ENCODE measurements around the gene PDIA5. TPM values are rescaled to one million over a fixed set of nuclear protein-coding genes. Genes with fewer than 3 reads are reported as not detected.
A peak's percentile ranks its signal among the peaks of the same experiment; 100 is the strongest.

Gene PDIA5
- total RNA-seq, 2 donors from 2014 or later: 9.0 to 15.5 TPM

DNA sequence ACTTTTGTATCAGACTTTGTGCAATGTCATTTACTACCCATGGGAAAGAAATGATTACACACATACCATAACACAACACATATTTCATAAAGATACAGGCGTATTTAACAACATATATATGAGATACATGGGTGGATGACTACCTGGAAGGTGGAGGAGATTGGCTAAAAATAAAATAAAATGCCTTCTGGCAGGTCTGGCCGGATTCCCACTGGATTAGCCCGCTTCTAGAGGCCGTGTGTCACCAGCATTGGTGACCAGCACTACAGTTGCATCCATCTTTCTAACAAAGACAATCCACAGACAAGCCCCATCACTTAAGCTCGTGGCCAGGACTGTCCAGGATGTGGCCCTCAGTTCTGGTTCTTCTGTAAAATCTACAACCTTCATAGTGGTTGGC is 114.0 kb downstream of the PDIA5 start:
- intact Hi-C loops (cut with DNase I): no loop called here
- no peak for ATAC-seq
- no peak for DNase-seq

GRCh38 chr3:123186695-123187094 is 119.9 kb downstream of the PDIA5 start:
- no peak for ATAC-seq
- intact Hi-C loops (cut with DNase I): no loop called here

GRCh38 chr3:123188058-123188457 is 121.2 kb downstream of the PDIA5 start:
- intact Hi-C loops (cut with DNase I): no loop called here
- ATAC-seq (no peak), DNase-seq (no peak)

More at GRCh38 chr3:123186695-123187094, 119.9 kb downstream of the PDIA5 start:
- no peak for DNase-seq

DNA sequence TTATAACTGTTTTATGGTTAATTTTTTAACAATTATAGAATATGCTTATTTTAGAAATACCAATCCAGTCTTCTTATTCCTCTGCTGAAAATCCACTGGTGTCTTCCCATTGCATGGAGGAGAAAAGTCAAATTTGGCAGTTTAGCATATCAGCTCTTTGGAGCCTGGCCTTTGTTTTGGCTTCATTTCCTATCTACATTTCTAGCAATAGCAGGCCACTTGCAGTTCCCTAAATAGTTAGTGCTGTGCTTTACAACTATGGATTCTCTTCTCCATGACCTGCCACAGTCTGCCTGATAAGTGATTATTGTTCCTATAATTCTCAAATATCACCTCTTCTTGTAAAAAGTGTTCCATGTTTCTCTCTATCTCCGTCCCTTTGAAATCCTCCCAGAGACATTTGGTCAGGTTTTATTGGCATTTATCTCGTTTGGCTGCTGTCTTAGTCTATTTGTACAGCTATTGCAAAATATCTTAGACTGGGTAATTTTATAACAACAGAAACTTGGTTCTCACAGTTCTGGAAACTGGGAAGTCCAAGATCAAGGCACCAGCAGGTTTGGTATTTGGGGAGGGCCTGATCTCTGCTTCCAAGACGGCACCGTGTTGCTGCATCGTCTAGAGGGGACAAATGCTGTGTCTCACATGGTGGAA is 126.8 kb downstream of the PDIA5 start:
- DNase-seq (no peak), ATAC-seq (peak in 1 of 2 donors; percentile 78)
- intact Hi-C loops (cut with DNase I): no loop called here

DNA sequence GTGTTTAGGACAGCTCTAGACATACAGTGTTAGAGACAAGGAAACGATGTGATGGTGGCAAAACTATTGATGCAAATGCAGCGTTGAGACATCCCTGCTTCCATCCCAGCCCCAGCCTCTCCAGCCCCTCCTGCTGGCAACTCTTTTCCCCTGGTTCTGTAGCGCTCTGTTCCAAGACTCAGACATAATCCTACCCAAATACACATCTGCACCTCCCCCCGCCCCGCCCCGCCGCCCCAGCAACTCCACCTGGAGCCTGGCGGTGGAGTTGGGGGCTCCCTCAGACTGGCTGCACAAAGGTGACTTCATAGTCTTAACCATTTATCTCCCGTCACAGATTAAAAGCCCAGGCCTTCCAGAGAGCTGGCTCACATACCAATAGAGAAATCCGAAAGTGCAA is 127.7 kb downstream of the PDIA5 start:
- ATAC-seq (peak in 1 of 2 donors; percentile 53), DNase-seq (no peak)
- intact Hi-C loops (cut with DNase I): no loop called here

- intact Hi-C loops (cut with DNase I): no loop called here
- ATAC-seq: no peak
Observed at GRCh38 chr3:123198372-123198771, 131.5 kb downstream of the PDIA5 start.

DNA sequence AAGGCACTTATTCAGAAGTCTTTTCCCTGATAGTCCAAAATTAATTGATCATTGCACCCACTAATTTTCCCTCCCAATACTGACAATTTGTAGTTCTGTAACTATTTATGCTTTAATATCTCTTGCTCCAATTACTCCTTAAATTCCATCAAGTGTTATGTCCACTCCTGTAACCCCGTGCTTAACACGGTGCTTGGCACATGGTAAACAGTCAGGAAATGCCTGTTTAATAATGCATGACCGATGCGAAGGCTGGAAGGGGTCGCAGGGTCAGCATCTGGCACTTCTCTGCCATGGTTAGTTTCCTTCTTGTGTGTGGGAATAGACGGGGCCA is 134.4 kb downstream of the PDIA5 start:
- DNase-seq (no peak), ATAC-seq (no peak)
- intact Hi-C loops (cut with DNase I): loop anchor here in 1 of 2 donors (10.0 kb wide), 1 partner anchor 146 kb away; no protein-coding TSS in a partner anchor

More at GRCh38 chr3:123198372-123198771, 131.5 kb downstream of the PDIA5 start:
- DNase-seq: no peak

- ATAC-seq: peak; percentile 99 to 100
Observed at GRCh38 chr3:123201557-123202427, 135.0 kb downstream of the PDIA5 start, which contains the start of gene SEC22A. SEC22A (plus strand) TSS chr3:123201943; CDS start chr3:123209218, 7,275 bp downstream.

GRCh38 chr3:123202451-123202850 is 135.6 kb downstream of the PDIA5 start:
- ATAC-seq (no peak), DNase-seq (no peak)
- intact Hi-C loops (cut with DNase I): loop anchor here in 1 of 2 donors (10.0 kb wide), 1 partner anchor 148 kb away; no protein-coding TSS in a partner anchor

More at GRCh38 chr3:123201557-123202427, 135.0 kb downstream of the PDIA5 start, which contains the start of gene SEC22A:
- DNase-seq: peak; percentile 93
- intact Hi-C loops (cut with DNase I): loop anchor here in 1 of 2 donors (10.0 kb wide), 1 partner anchor 147 kb away; no protein-coding TSS in a partner anchor

Small RNA genes within 50 kb of the gene (microRNA-seq; reads per million reads assigned to microRNA genes)
- gene MIR7110: 0 to 0.27 reads per million in 2 donors

Other genes with a start within 250 kb of the PDIA5 start
- gene SEMA5B, start 39.3 kb upstream of the PDIA5 start, total RNA-seq: 1 to 10 TPM; 1.7 to 2.4 TPM
- 10 to 100 TPM in 1 of 2 donors, 1 to 10 TPM in 1; 9.2 to 11.2 TPM for gene SEC22A, start 134.9 kb downstream of the PDIA5 start, total RNA-seq

All from left cardiac atrium (tissue), 4 donors.